OCI-LY1 (cell line): ENCODE data around the gene ZNF575.
A peak's percentile ranks its signal among the peaks of the same experiment; 100 is the strongest.

Experiments used
- H2AFZ ChIP-seq: fragments of 200-600 bp; sonication (generic), shearing (Covaris generic); 2 replicates; pipeline ENCODE4 v1.6.0; 2014; ENCODE audit warnings: antibody characterized with exemption, mild to moderate bottlenecking, low read length
- H3F3A ChIP-seq: fragments of 200-600 bp; sonication (generic), shearing (Covaris generic); 2 replicates; pipeline ENCODE4 v1.6.0; 2014; ENCODE audit warnings: mild to moderate bottlenecking, antibody characterized with exemption, low read length, moderate library complexity; ENCODE audit not compliant: insufficient read depth
- H3K27ac ChIP-seq: fragments of 200-600 bp; sonication (generic); 2 replicates; pipeline ENCODE4 v1.5.1; 2014; ENCODE audit warnings: low read length, mixed run types, mild to moderate bottlenecking, low read depth; ENCODE audit not compliant: poor library complexity, severe bottlenecking
- H3K27me3 ChIP-seq: fragments of 200-600 bp; sonication (generic); 2 replicates; pipeline ENCODE4 v1.6.0; 2014; ENCODE audit warnings: antibody characterized with exemption, mild to moderate bottlenecking, low read length, moderate library complexity; ENCODE audit not compliant: insufficient read depth
- H3K36me3 ChIP-seq: fragments of 200-600 bp; sonication (generic); 2 replicates; pipeline ENCODE4 v1.6.1; 2014; ENCODE audit warnings: mild to moderate bottlenecking, antibody characterized with exemption, low read length, moderate library complexity, mixed read lengths; ENCODE audit not compliant: insufficient read depth
- H3K4me1 ChIP-seq: fragments of 200-600 bp; sonication (generic); 2 replicates; pipeline ENCODE4 v1.5.1; 2014; ENCODE audit warnings: mild to moderate bottlenecking, low read length, moderate library complexity; ENCODE audit not compliant: insufficient read depth, severe bottlenecking
- H3K4me2 ChIP-seq: fragments of 200-600 bp; sonication (generic), shearing (Covaris generic); 2 replicates; pipeline ENCODE4 v1.6.1; 2014; ENCODE audit warnings: low read length
- H3K4me3 ChIP-seq: fragments of 200-600 bp; sonication (generic); 2 replicates; pipeline ENCODE4 v1.5.1; 2014; ENCODE audit warnings: low read length, low read depth, mild to moderate bottlenecking, mixed read lengths; ENCODE audit not compliant: poor library complexity, severe bottlenecking
- H3K79me2 ChIP-seq: fragments of 200-600 bp; shearing (Covaris generic); 2 replicates; pipeline ENCODE4 v1.6.1; 2016; ENCODE audit warnings: mixed run types, low read length, mixed read lengths; ENCODE audit not compliant: insufficient read depth
- H3K9ac ChIP-seq: fragments of 200-600 bp; sonication (generic), shearing (Covaris generic); 2 replicates; pipeline ENCODE4 v1.6.1; 2014; ENCODE audit warnings: mild to moderate bottlenecking, low read length, mixed read lengths
- H3K9me2 ChIP-seq: fragments of 200-600 bp; sonication (generic), shearing (Covaris generic); 2 replicates; pipeline ENCODE4 v1.6.1; 2014; ENCODE audit warnings: low read depth, mild to moderate bottlenecking, low read length, mixed read lengths
- H3K9me3 ChIP-seq: fragments of 200-600 bp; shearing (Covaris generic); 2 replicates; pipeline ENCODE4 v1.6.1; 2014; ENCODE audit warnings: low read length, mixed read lengths
- H4K20me1 ChIP-seq: fragments of 200-600 bp; sonication (generic), shearing (Covaris generic); 2 replicates; pipeline ENCODE4 v1.6.0; 2016; ENCODE audit warnings: mild to moderate bottlenecking, low read length; ENCODE audit not compliant: insufficient read depth
- EZH2 ChIP-seq: fragments of 200-600 bp; sonication (generic), shearing (Covaris generic); IDR thresholded peaks from 2 replicates; pipeline ENCODE4 v1.8.0; 2017; ENCODE audit warnings: borderline replicate concordance, mixed run types, mild to moderate bottlenecking, antibody characterized with exemption, low read length, moderate library complexity, mixed read lengths
- TF ChIP-seq, protein P1 (sequence below): fragments of 200-600 bp; sonication (generic), shearing (Covaris generic); IDR thresholded peaks from 2 replicates; pipeline ENCODE4 v1.5.1; 2017; ENCODE audit warnings: mild to moderate bottlenecking, antibody characterized with exemption, low read length, moderate library complexity, mixed read lengths

The ZNF575 gene

GRCh38 chr19:43532962-43533545 lies at the start of gene ZNF575:
TSS of gene ZNF575 (plus strand) at chr19:43533188. CDS start at chr19:43534423, 1,235 bp downstream.
- Histone ChIP-seq H3K9me2 (no peaks in the 10 kb centered on the region), H3F3A (no peaks in the 10 kb centered on the region; the same call in 1 of the 2 replicates), H3K4me3 (peak within 1 kb of the TSS; percentile 66), H3K4me1 (peaks cover 20% of the 10 kb centered on the region), H3K36me3 (peaks cover under 1% of the 10 kb centered on the region), H3K9me3 (no peaks in the 10 kb centered on the region), H3K79me2 (no peaks in the 10 kb centered on the region), H3K4me2 (peak within 1 kb of the TSS; percentile 90), H4K20me1 (no peaks in the 10 kb centered on the region), H3K27me3 (no peaks in the 10 kb centered on the region), H3K27ac (peak within 1 kb of the TSS; percentile 78), H2AFZ (no peak within 1 kb of the TSS), H3K9ac (peak within 1 kb of the TSS; percentile 62)
- no peak for TF ChIP-seq EZH2
- TF ChIP-seq, protein P1, sequence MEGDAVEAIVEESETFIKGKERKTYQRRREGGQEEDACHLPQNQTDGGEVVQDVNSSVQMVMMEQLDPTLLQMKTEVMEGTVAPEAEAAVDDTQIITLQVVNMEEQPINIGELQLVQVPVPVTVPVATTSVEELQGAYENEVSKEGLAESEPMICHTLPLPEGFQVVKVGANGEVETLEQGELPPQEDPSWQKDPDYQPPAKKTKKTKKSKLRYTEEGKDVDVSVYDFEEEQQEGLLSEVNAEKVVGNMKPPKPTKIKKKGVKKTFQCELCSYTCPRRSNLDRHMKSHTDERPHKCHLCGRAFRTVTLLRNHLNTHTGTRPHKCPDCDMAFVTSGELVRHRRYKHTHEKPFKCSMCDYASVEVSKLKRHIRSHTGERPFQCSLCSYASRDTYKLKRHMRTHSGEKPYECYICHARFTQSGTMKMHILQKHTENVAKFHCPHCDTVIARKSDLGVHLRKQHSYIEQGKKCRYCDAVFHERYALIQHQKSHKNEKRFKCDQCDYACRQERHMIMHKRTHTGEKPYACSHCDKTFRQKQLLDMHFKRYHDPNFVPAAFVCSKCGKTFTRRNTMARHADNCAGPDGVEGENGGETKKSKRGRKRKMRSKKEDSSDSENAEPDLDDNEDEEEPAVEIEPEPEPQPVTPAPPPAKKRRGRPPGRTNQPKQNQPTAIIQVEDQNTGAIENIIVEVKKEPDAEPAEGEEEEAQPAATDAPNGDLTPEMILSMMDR = no peak

GRCh38 chr19:43483281-43483680 lies 49.7 kb upstream of the ZNF575 start:
- Histone ChIP-seq H3K79me2 (no peaks in the 10 kb centered on the region), H3K27me3 (no peaks in the 10 kb centered on the region), H3K4me3 (no peak overlapping the region), H3K9me2 (no peaks in the 10 kb centered on the region), H3K27ac (no peak overlapping the region), H3F3A (no peaks in the 10 kb centered on the region), H2AFZ (no peak overlapping the region), H3K9me3 (no peaks in the 10 kb centered on the region), H3K36me3 (no peaks in the 10 kb centered on the region), H3K9ac (no peak overlapping the region), H4K20me1 (no peaks in the 10 kb centered on the region), H3K4me1 (no peaks in the 10 kb centered on the region), H3K4me2 (no peak overlapping the region)
- no peak for TF ChIP-seq EZH2
- TF ChIP-seq, protein P1 = no peak

- Histone ChIP-seq H3K36me3 (no peaks in the 10 kb centered on the region; the same call in 1 of the 2 replicates), H3K9me3 (no peaks in the 10 kb centered on the region), H2AFZ (no peak overlapping the region), H3K4me3 (no peak overlapping the region), H3K27ac (no peak overlapping the region), H3K4me2 (no peak overlapping the region), H3K79me2 (no peaks in the 10 kb centered on the region), H3K9ac (no peak overlapping the region), H3K4me1 (no peaks in the 10 kb centered on the region), H3K9me2 (no peaks in the 10 kb centered on the region), H3K27me3 (no peaks in the 10 kb centered on the region), H3F3A (no peaks in the 10 kb centered on the region), H4K20me1 (no peaks in the 10 kb centered on the region)
- no peak for TF ChIP-seq EZH2
- TF ChIP-seq, protein P1 = no peak
These were observed 47.0 kb upstream of the ZNF575 start for GRCh38 chr19:43485951-43486350.
